ENCODE measurements around the gene EIF4EBP2. TPM values are rescaled to one million over a fixed set of nuclear protein-coding genes. Genes with fewer than 3 reads are reported as not detected.

The EIF4EBP2 gene
- total RNA-seq, 1 experiment from 2014 or later = 46.0 TPM

- no peak for DNase-seq (ENCODE audit: low read depth)
Observed at GRCh38 chr10:70432101-70432500, 28.2 kb downstream of the EIF4EBP2 start.

GRCh38 chr10:70432561-70433263, 28.8 kb downstream of the EIF4EBP2 start:
- DNase-seq (ENCODE audit: low read depth) = no peak

- no peak for DNase-seq (ENCODE audit: low read depth)
Observed at GRCh38 chr10:70433581-70434280, 29.8 kb downstream of the EIF4EBP2 start.

- DNase-seq (ENCODE audit: low read depth) = no peak
Observed at GRCh38 chr10:70435241-70436085, 31.5 kb downstream of the EIF4EBP2 start.

GRCh38 chr10:70437721-70438120, 33.8 kb downstream of the EIF4EBP2 start:
- DNase-seq (ENCODE audit: low read depth) = no peak

GRCh38 chr10:70440296-70441160, 36.6 kb downstream of the EIF4EBP2 start:
- DNase-seq (ENCODE audit: low read depth) = no peak

GRCh38 chr10:70441161-70441894, 37.4 kb downstream of the EIF4EBP2 start, which contains the start of gene NODAL:
NODAL (minus strand) TSS chr10:70441681; CDS start chr10:70441667, 14 bp downstream.
- DNase-seq (ENCODE audit: low read depth) = no peak

- no peak for DNase-seq (ENCODE audit: low read depth)
Observed at GRCh38 chr10:70441895-70442309, 38.0 kb downstream of the EIF4EBP2 start.

- DNase-seq (ENCODE audit: low read depth) = no peak
Observed at GRCh38 chr10:70442332-70442988, 38.5 kb downstream of the EIF4EBP2 start.

- DNase-seq (ENCODE audit: low read depth) = no peak
Observed at GRCh38 chr10:70444744-70445143, 40.8 kb downstream of the EIF4EBP2 start.

GRCh38 chr10:70445718-70446657, 42.0 kb downstream of the EIF4EBP2 start:
- no peak for DNase-seq (ENCODE audit: low read depth)

GRCh38 chr10:70448236-70448635, 44.3 kb downstream of the EIF4EBP2 start:
- no peak for DNase-seq (ENCODE audit: low read depth)

- DNase-seq (ENCODE audit: low read depth) = no peak
Observed at GRCh38 chr10:70455213-70455630, 51.3 kb downstream of the EIF4EBP2 start.

- no peak for DNase-seq (ENCODE audit: low read depth)
Observed at GRCh38 chr10:70456164-70456563, 52.2 kb downstream of the EIF4EBP2 start.

- DNase-seq (ENCODE audit: low read depth) = no peak
Observed at GRCh38 chr10:70457759-70458305, 53.9 kb downstream of the EIF4EBP2 start.

GRCh38 chr10:70458329-70459060, 54.5 kb downstream of the EIF4EBP2 start:
- peak; percentile 84 for DNase-seq (ENCODE audit: low read depth)

GRCh38 chr10:70459061-70459773, 55.3 kb downstream of the EIF4EBP2 start:
- no peak for DNase-seq (ENCODE audit: low read depth)
